Measurements from ENCODE around the gene ZKSCAN4.

The ZKSCAN4 gene

GRCh38 chr6:28252009-28252975 lies at the start of gene ZKSCAN4:
ZKSCAN4 (minus strand) TSS chr6:28252269; CDS start chr6:28251980, 289 bp downstream.
- DNase-seq (ENCODE audit: low read depth in 2 of 2), result peak; percentile 50 to 59

GRCh38 chr6:28296520-28297060 lies 44.5 kb upstream of the ZKSCAN4 start:
- DNase-seq (ENCODE audit: low read depth in 2 of 2), result no peak

GRCh38 chr6:28295326-28295725 lies 43.3 kb upstream of the ZKSCAN4 start:
- DNase-seq (ENCODE audit: low read depth in 2 of 2), result no peak

- no peak for DNase-seq (ENCODE audit: low read depth in 2 of 2)
Observed at GRCh38 chr6:28291573-28291972, 39.5 kb upstream of the ZKSCAN4 start.

- no peak for DNase-seq (ENCODE audit: low read depth in 2 of 2)
Observed at GRCh38 chr6:28282926-28283325, 30.9 kb upstream of the ZKSCAN4 start.

GRCh38 chr6:28281288-28282064 lies 29.4 kb upstream of the ZKSCAN4 start, which contains the start of gene PGBD1:
PGBD1 (plus strand) TSS chr6:28281572; CDS start chr6:28283814, 2,242 bp downstream.
- peak; percentile 19 to 21 for DNase-seq (ENCODE audit: low read depth in 2 of 2)

- DNase-seq (ENCODE audit: low read depth in 2 of 2), result no peak
Observed at GRCh38 chr6:28280595-28281287, 28.7 kb upstream of the ZKSCAN4 start.

- no peak for DNase-seq (ENCODE audit: low read depth in 2 of 2)
Observed at GRCh38 chr6:28277746-28278145, 25.7 kb upstream of the ZKSCAN4 start.

GRCh38 chr6:28274888-28275287 lies 22.8 kb upstream of the ZKSCAN4 start:
- DNase-seq (ENCODE audit: low read depth in 2 of 2), result no peak

GRCh38 chr6:28269492-28269891 lies 17.4 kb upstream of the ZKSCAN4 start:
- DNase-seq (ENCODE audit: low read depth in 2 of 2), result no peak

- no peak for DNase-seq (ENCODE audit: low read depth in 2 of 2)
Observed at GRCh38 chr6:28267695-28268059, 15.6 kb upstream of the ZKSCAN4 start.

- DNase-seq (ENCODE audit: low read depth in 2 of 2), result peak; percentile 72 to 73
Observed at GRCh38 chr6:28266962-28267694, 15.1 kb upstream of the ZKSCAN4 start, which contains the start of gene ZSCAN26. ZSCAN26 (plus strand) TSS chr6:28267143; CDS start chr6:28271920, 4,777 bp downstream.

- DNase-seq (ENCODE audit: low read depth in 2 of 2), result no peak
Observed at GRCh38 chr6:28266563-28266961, 14.5 kb upstream of the ZKSCAN4 start.

GRCh38 chr6:28264834-28265401 lies 12.8 kb upstream of the ZKSCAN4 start:
- no peak for DNase-seq (ENCODE audit: low read depth in 2 of 2)

- DNase-seq (ENCODE audit: low read depth in 2 of 2), result no peak
Observed at GRCh38 chr6:28263922-28264321, 11.9 kb upstream of the ZKSCAN4 start.

GRCh38 chr6:28258877-28259777 lies 7.1 kb upstream of the ZKSCAN4 start, which contains the start of gene NKAPL:
NKAPL (plus strand) TSS chr6:28259297; CDS start chr6:28259372, 75 bp downstream.
- peak in 1 of 2 donors; percentile 42 for DNase-seq (ENCODE audit: low read depth in 2 of 2)

GRCh38 chr6:28257042-28257441 lies 5.0 kb upstream of the ZKSCAN4 start:
- DNase-seq (ENCODE audit: low read depth in 2 of 2), result no peak

GRCh38 chr6:28254121-28254519 lies 2.1 kb upstream of the ZKSCAN4 start:
- no peak for DNase-seq (ENCODE audit: low read depth in 2 of 2)

GRCh38 chr6:28251661-28252008 lies 434 bp downstream of the ZKSCAN4 start:
- DNase-seq (ENCODE audit: low read depth in 2 of 2), result peak in 1 of 2 donors; percentile 0

Measured in stimulated activated CD8-positive, alpha-beta memory T cell treated with anti-CD3 and anti-CD28 coated beads, Interleukin-2, amount 100 ng/mL, for 1 hour (primary cell).